ENCODE data around the gene ERC2.

- TF ChIP-seq POLR2AphosphoS5 (IDR thresholded peaks at IDR 0.05; ENCODE audit: low read depth, low read length) (no peak), POLR2A (IDR thresholded peaks at IDR 0.05; ENCODE audit: low read depth, low read length) (no peak), TAF1 (IDR thresholded peaks at IDR 0.05; ENCODE audit: borderline replicate concordance, low read depth, low read length) (no peak)
Observed at GRCh38 chr3:56459104-56459496, 9.2 kb downstream of the ERC2 start.

Measured in GM12892 (cell line).